ENCODE data around the gene ATRAID.

- no peak for TF ChIP-seq POLR2A (IDR thresholded peaks at IDR 0.05)
- no peak for TF ChIP-seq CTCF (IDR thresholded peaks at IDR 0.05)
- TF ChIP-seq POLR2AphosphoS5 (IDR thresholded peaks at IDR 0.05; ENCODE audit: insufficient read depth in 1 of 2, low read depth in 1 of 2): no peak
These were observed 20.1 kb downstream of the ATRAID start for GRCh38 chr2:27231921-27232320.
